Measurements from ENCODE around the gene PPME1. TPM values are rescaled to one million over a fixed set of nuclear protein-coding genes. Genes with fewer than 3 reads are reported as not detected.
"Not testable (repeated sequence)": the region's sequence is repeated elsewhere in the genome, so short reads cannot be mapped to it uniquely, and the experiment has no call there.

PPME1 gene
- polyA plus RNA-seq (2012; ENCODE audit: missing spikeins), result 41.7 TPM

- TF ChIP-seq POLR2AphosphoS5 (IDR thresholded peaks at IDR 0.05; ENCODE audit: low read depth, low read length) (peak; percentile 91), TAF1 (IDR thresholded peaks at IDR 0.05; ENCODE audit: borderline replicate concordance, low read depth, low read length) (peak; percentile 66), POLR2A (IDR thresholded peaks at IDR 0.05; ENCODE audit: low read depth, low read length) (peak; percentile 93)
- FAIRE-seq, result peak; percentile 100
- DNase-seq (ENCODE audit: insufficient read length), result peak; percentile 83
Observed at GRCh38 chr11:74170694-74171629, at the start of gene PPME1, which contains the start of gene C2CD3. PPME1 (plus strand) TSS chr11:74171289; CDS start chr11:74171422, 133 bp downstream. C2CD3 (minus strand) TSS chr11:74171002; CDS start chr11:74170792, 210 bp downstream.

- TF ChIP-seq TAF1 (IDR thresholded peaks at IDR 0.05; ENCODE audit: borderline replicate concordance, low read depth, low read length) (no peak), POLR2A (IDR thresholded peaks at IDR 0.05; ENCODE audit: low read depth, low read length) (no peak), POLR2AphosphoS5 (IDR thresholded peaks at IDR 0.05; ENCODE audit: low read depth, low read length) (no peak)
- FAIRE-seq (no peak), DNase-seq (ENCODE audit: insufficient read length) (no peak)
Observed at GRCh38 chr11:74121804-74122203, 49.3 kb upstream of the PPME1 start.

- DNase-seq (ENCODE audit: insufficient read length) (no peak), FAIRE-seq (no peak)
- TF ChIP-seq POLR2A (IDR thresholded peaks at IDR 0.05; ENCODE audit: low read depth, low read length) (no peak), TAF1 (IDR thresholded peaks at IDR 0.05; ENCODE audit: borderline replicate concordance, low read depth, low read length) (no peak), POLR2AphosphoS5 (IDR thresholded peaks at IDR 0.05; ENCODE audit: low read depth, low read length) (no peak)
Observed at GRCh38 chr11:74123008-74123448, 48.1 kb upstream of the PPME1 start.

GRCh38 chr11:74129121-74129520 lies 42.0 kb upstream of the PPME1 start:
- DNase-seq (ENCODE audit: insufficient read length); FAIRE-seq: not testable (repeated sequence)

GRCh38 chr11:74132833-74133232 lies 38.3 kb upstream of the PPME1 start:
- FAIRE-seq, result no peak
- no peak for DNase-seq (ENCODE audit: insufficient read length)
- TF ChIP-seq TAF1 (IDR thresholded peaks at IDR 0.05; ENCODE audit: borderline replicate concordance, low read depth, low read length) (no peak), POLR2AphosphoS5 (IDR thresholded peaks at IDR 0.05; ENCODE audit: low read depth, low read length) (no peak), POLR2A (IDR thresholded peaks at IDR 0.05; ENCODE audit: low read depth, low read length) (no peak)

- TF ChIP-seq TAF1 (IDR thresholded peaks at IDR 0.05; ENCODE audit: borderline replicate concordance, low read depth, low read length) (no peak), POLR2AphosphoS5 (IDR thresholded peaks at IDR 0.05; ENCODE audit: low read depth, low read length) (no peak), POLR2A (IDR thresholded peaks at IDR 0.05; ENCODE audit: low read depth, low read length) (no peak)
- no peak for FAIRE-seq
- no peak for DNase-seq (ENCODE audit: insufficient read length)
Observed at GRCh38 chr11:74133436-74133835, 37.7 kb upstream of the PPME1 start.

- FAIRE-seq, result peak; percentile 24
Observed at GRCh38 chr11:74134661-74135060, 36.4 kb upstream of the PPME1 start.

GRCh38 chr11:74135127-74135840 lies 35.8 kb upstream of the PPME1 start:
- FAIRE-seq (no peak), DNase-seq (ENCODE audit: insufficient read length) (no peak)
- no peak for TF ChIP-seq POLR2A (IDR thresholded peaks at IDR 0.05; ENCODE audit: low read depth, low read length)

More at GRCh38 chr11:74134661-74135060, 36.4 kb upstream of the PPME1 start:
- no peak for DNase-seq (ENCODE audit: insufficient read length)
- no peak for TF ChIP-seq POLR2AphosphoS5 (IDR thresholded peaks at IDR 0.05; ENCODE audit: low read depth, low read length)
- no peak for TF ChIP-seq POLR2A (IDR thresholded peaks at IDR 0.05; ENCODE audit: low read depth, low read length)
- TF ChIP-seq TAF1 (IDR thresholded peaks at IDR 0.05; ENCODE audit: borderline replicate concordance, low read depth, low read length), result no peak

- no peak for FAIRE-seq
- TF ChIP-seq TAF1 (IDR thresholded peaks at IDR 0.05; ENCODE audit: borderline replicate concordance, low read depth, low read length) (no peak), POLR2A (IDR thresholded peaks at IDR 0.05; ENCODE audit: low read depth, low read length) (no peak), POLR2AphosphoS5 (IDR thresholded peaks at IDR 0.05; ENCODE audit: low read depth, low read length) (no peak)
Observed at GRCh38 chr11:74138021-74138420, 33.1 kb upstream of the PPME1 start.

GRCh38 chr11:74138572-74138971 lies 32.5 kb upstream of the PPME1 start:
- TF ChIP-seq POLR2AphosphoS5 (IDR thresholded peaks at IDR 0.05; ENCODE audit: low read depth, low read length) (no peak), TAF1 (IDR thresholded peaks at IDR 0.05; ENCODE audit: borderline replicate concordance, low read depth, low read length) (no peak), POLR2A (IDR thresholded peaks at IDR 0.05; ENCODE audit: low read depth, low read length) (no peak)
- FAIRE-seq (no peak), DNase-seq (ENCODE audit: insufficient read length) (no peak)

More at GRCh38 chr11:74138021-74138420, 33.1 kb upstream of the PPME1 start:
- DNase-seq (ENCODE audit: insufficient read length), result no peak

GRCh38 chr11:74139151-74139918 lies 31.8 kb upstream of the PPME1 start:
- TF ChIP-seq POLR2AphosphoS5 (IDR thresholded peaks at IDR 0.05; ENCODE audit: low read depth, low read length) (no peak), TAF1 (IDR thresholded peaks at IDR 0.05; ENCODE audit: borderline replicate concordance, low read depth, low read length) (no peak), POLR2A (IDR thresholded peaks at IDR 0.05; ENCODE audit: low read depth, low read length) (no peak)
- FAIRE-seq (no peak), DNase-seq (ENCODE audit: insufficient read length) (no peak)

- not testable (repeated sequence) for FAIRE-seq
Observed at GRCh38 chr11:74139919-74140431, 31.1 kb upstream of the PPME1 start.

More at GRCh38 chr11:74139919-74140431, 31.1 kb upstream of the PPME1 start:
- DNase-seq (ENCODE audit: insufficient read length), result not testable (repeated sequence)
